Mammary epithelial cell (primary cell): ENCODE data around the gene ZBTB8A.

ENCODE experiments used
- EZH2 ChIP-seq: IDR thresholded peaks from 2 replicates; pipeline ENCODE4 v1.6.1; 2012; ENCODE audit warnings: low read length, inconsistent platforms, borderline replicate concordance
- TF ChIP-seq, protein P1 (sequence below), 2 donors: IDR thresholded peaks in 1 of 2; conservative IDR thresholded peaks in 1 of 2; 2 replicates each; pipeline ENCODE4 v1.5.1; 2011 to 2012; ENCODE audit warnings: inconsistent platforms in 2 of 2, low read length in 2 of 2, mild to moderate bottlenecking in 2 of 2, control low read depth in 1 of 2, low read depth in 1 of 2; ENCODE audit not compliant: insufficient read depth in 1 of 2; ENCODE audit errors: extremely low read depth in 1 of 2

DNA sequence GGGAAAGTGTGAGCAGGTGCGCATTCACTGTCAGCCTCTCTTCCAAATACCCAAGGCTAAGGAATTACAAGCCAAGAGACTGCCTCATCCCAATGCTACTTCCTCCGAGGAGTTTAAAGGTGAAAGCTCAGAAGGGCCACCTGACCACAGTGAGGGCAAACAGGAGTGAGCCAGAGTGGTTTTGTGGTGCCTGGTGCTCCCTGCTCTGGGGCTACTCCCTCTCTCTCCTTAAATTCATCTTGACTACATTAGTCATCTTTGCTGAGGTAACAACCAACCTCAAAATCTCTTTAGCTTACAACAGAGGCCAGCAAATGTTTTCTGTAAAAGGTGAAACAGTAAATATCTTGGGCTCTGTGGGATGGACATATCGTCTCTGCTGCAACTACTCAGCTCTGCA lies 14.2 kb upstream of the ZBTB8A start:
- TF ChIP-seq, protein P1, sequence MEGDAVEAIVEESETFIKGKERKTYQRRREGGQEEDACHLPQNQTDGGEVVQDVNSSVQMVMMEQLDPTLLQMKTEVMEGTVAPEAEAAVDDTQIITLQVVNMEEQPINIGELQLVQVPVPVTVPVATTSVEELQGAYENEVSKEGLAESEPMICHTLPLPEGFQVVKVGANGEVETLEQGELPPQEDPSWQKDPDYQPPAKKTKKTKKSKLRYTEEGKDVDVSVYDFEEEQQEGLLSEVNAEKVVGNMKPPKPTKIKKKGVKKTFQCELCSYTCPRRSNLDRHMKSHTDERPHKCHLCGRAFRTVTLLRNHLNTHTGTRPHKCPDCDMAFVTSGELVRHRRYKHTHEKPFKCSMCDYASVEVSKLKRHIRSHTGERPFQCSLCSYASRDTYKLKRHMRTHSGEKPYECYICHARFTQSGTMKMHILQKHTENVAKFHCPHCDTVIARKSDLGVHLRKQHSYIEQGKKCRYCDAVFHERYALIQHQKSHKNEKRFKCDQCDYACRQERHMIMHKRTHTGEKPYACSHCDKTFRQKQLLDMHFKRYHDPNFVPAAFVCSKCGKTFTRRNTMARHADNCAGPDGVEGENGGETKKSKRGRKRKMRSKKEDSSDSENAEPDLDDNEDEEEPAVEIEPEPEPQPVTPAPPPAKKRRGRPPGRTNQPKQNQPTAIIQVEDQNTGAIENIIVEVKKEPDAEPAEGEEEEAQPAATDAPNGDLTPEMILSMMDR (conservative IDR thresholded peaks at IDR 0.05 in 1 of 2, IDR thresholded peaks at IDR 0.05 in 1 of 2; ENCODE audit: extremely low read depth in 1 of 2, insufficient read depth in 1 of 2, low read depth in 1 of 2, low read length in 2 of 2), result no peak
- TF ChIP-seq EZH2, result no peak
